ENCODE results near the gene SGF29.

DNA sequence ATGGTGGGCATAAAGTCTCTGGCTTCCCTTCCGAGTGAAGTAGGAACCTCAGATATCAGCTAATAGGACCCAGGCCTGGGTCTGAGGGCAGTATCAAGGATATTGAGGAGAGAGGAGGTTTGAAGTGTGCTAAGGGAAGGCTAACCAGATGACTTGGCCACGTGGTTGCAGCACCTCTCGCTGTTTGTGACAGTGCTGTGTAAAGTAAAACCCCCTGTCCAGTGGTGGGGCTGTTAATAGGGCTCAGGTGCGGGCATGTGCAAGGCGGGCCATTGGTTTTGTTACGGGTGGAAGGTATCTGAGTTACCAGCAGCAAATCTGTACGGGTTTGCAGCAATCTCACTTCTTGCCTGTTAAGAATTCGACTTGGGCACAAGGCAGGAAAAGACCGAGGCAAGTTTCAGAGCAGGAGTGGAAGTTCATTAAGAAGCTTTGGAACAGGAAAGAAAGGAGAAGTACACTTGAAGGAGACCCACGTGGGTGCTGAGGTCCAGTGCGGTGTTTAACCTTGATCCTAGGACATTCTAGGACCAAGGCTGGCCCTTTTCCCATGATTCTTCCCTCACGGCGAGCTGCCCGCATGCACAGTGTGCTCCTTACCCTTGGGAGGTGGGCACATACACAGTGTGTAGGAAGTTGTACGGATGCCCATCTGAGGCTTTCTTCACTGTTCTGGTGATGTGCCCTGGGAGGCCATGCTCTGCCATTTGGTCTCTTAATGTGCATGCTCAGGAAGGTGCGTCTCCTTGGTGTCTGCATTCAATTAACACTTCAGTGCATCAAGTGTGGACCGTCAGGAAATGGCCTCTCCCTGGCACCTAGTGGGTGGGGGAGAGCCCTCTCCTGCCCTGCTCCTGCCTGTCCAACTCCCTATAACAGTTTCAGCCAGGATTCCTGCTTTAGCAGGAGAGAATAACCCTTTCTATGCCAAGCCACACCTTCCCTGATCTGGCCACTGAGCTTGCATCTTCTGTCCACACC is 20.3 kb downstream of the SGF29 start:
- TF ChIP-seq, protein P1, sequence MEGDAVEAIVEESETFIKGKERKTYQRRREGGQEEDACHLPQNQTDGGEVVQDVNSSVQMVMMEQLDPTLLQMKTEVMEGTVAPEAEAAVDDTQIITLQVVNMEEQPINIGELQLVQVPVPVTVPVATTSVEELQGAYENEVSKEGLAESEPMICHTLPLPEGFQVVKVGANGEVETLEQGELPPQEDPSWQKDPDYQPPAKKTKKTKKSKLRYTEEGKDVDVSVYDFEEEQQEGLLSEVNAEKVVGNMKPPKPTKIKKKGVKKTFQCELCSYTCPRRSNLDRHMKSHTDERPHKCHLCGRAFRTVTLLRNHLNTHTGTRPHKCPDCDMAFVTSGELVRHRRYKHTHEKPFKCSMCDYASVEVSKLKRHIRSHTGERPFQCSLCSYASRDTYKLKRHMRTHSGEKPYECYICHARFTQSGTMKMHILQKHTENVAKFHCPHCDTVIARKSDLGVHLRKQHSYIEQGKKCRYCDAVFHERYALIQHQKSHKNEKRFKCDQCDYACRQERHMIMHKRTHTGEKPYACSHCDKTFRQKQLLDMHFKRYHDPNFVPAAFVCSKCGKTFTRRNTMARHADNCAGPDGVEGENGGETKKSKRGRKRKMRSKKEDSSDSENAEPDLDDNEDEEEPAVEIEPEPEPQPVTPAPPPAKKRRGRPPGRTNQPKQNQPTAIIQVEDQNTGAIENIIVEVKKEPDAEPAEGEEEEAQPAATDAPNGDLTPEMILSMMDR (conservative IDR thresholded peaks at IDR 0.05 in 1 of 2, IDR thresholded peaks at IDR 0.05 in 1 of 2; ENCODE audit: low read depth in 1 of 2, low read length in 2 of 2), result no peak
- no peak for TF ChIP-seq EZH2 (IDR thresholded peaks at IDR 0.05; ENCODE audit: low read length, missing control alignments)
